HCT116 (cell line): ENCODE measurements around the gene ZNRF3. TPM values are rescaled to one million over a fixed set of nuclear protein-coding genes. Genes with fewer than 3 reads are reported as not detected.

ENCODE experiments used
- ATAC-seq: fragments of 200-7000 bp; cut with Tn5 transposase; 2 replicates; pipeline ENCODE4 v1.9.1; 2020; ENCODE audit warnings: mild to moderate bottlenecking, moderate library complexity
- BruUV-seq: library from RNA; stranded (reverse); fragments of 400-500 nt; replicated peaks from 2 replicates; lab custom pipeline; 2021; lab: Mats Ljungman, UMichigan
- CTCF ChIA-PET: fragments of 300-600 bp; sonication (Branson Sonifier 250); formaldehyde crosslinking; loops from one replicate; lab custom pipeline; 2021; ENCODE audit warnings: antibody characterized with exemption; lab: Charles Lee
- POLR2A ChIA-PET: fragments of 300-600, 350-600 bp; sonication (Branson Sonifier 250); formaldehyde crosslinking; loops from one replicate; lab custom pipeline; 2021; ENCODE audit warnings: antibody characterized with exemption; lab: Charles Lee
- RAD21 ChIA-PET, 2 experiments: fragments of 300-600 bp; sonication (Branson Sonifier 250); formaldehyde crosslinking; loops; one replicate each; lab custom pipeline; 2023; ENCODE audit warnings: low total read pairs in 2 of 2; ENCODE audit not compliant: uncharacterized antibody in 2 of 2, unreplicated experiment in 2 of 2, low non-redundant PET in 1 of 2; lab: Charles Lee
- DNase-seq: peaks from one replicate; pipeline ENCODE4 v3.0.0-alpha.2; 2010; ENCODE audit warnings: low read depth, low spot score
- H2AFZ ChIP-seq: fragments of 200-600 bp; shearing (Covaris generic), sonication (generic); 2 replicates; pipeline ENCODE4 v1.6.1; 2017; ENCODE audit warnings: low read depth, mixed run types, mixed read lengths, antibody characterized with exemption, low read length; ENCODE audit not compliant: poor library complexity, severe bottlenecking
- H3K27ac ChIP-seq: 2 replicates; pipeline ENCODE4 v1.5.1; 2012; ENCODE audit warnings: low read depth, low read length
- H3K27me3 ChIP-seq: fragments of 200-600 bp; sonication (generic); 2 replicates; pipeline ENCODE4 v1.6.1; 2016; ENCODE audit warnings: mixed run types, low read length, mixed read lengths; ENCODE audit not compliant: insufficient read depth
- H3K36me3 ChIP-seq, 2 experiments: fragments of 200-500 bp in 1 of 2; fragments of 200-600 bp in 1 of 2; sonication (Bioruptor generic) in 1 of 2; sonication (generic) in 1 of 2; 2 replicates each; pipeline versions ENCODE4 v1.5.1 to v1.6.1; 2014 to 2016; ENCODE audit warnings: low read length in 2 of 2, inconsistent platforms in 1 of 2, mixed read lengths in 1 of 2, mixed run types in 1 of 2; ENCODE audit not compliant: insufficient read depth in 2 of 2, control insufficient read depth in 1 of 2
- H3K4me1 ChIP-seq, 2 experiments: fragments of 200-600 bp in 1 of 2; sonication (generic) in 1 of 2; 2 replicates each; pipeline versions ENCODE4 v1.5.1 to v1.6.1; 2012 to 2017; ENCODE audit warnings: low read length in 2 of 2, inconsistent platforms in 1 of 2, mild to moderate bottlenecking in 1 of 2, mixed read lengths in 1 of 2, mixed run types in 1 of 2, moderate library complexity in 1 of 2; ENCODE audit not compliant: insufficient read depth in 2 of 2, control insufficient read depth in 1 of 2
- H3K4me2 ChIP-seq: fragments of 200-600 bp; sonication (generic); 2 replicates; pipeline ENCODE4 v1.6.1; 2017; ENCODE audit warnings: mixed run types, low read length, mixed read lengths
- H3K4me3 ChIP-seq, 2 experiments: fragments of 200-600 bp in 1 of 2; sonication (generic) in 1 of 2; replicated peaks in 1 of 2; 2 replicates each; pipeline ENCODE4 v1.5.1; 2011 to 2016; ENCODE audit warnings: low read length in 2 of 2, control low read depth in 1 of 2, low read depth in 1 of 2, mild to moderate bottlenecking in 1 of 2, mixed read lengths in 1 of 2, mixed run types in 1 of 2
- H3K79me2 ChIP-seq: fragments of 200-600 bp; sonication (generic); 2 replicates; pipeline ENCODE4 v1.6.1; 2017; ENCODE audit warnings: mild to moderate bottlenecking, mixed run types, low read length, moderate library complexity, mixed read lengths; ENCODE audit not compliant: insufficient read depth
- H3K9ac ChIP-seq: fragments of 200-600 bp; sonication (generic); 2 replicates; pipeline ENCODE4 v1.6.1; 2016; ENCODE audit warnings: low read length, mixed read lengths
- H3K9me2 ChIP-seq: fragments of 200-600 bp; sonication (generic), shearing (Covaris generic); 2 replicates; pipeline ENCODE4 v1.6.1; 2017; ENCODE audit warnings: mixed run types, mild to moderate bottlenecking, moderate library complexity; ENCODE audit not compliant: insufficient read depth
- H3K9me3 ChIP-seq, 2 experiments: fragments of 200-500 bp in 1 of 2; fragments of 200-600 bp in 1 of 2; sonication (Bioruptor generic) in 1 of 2; sonication (generic) in 1 of 2; 2 replicates each; pipeline ENCODE4 v1.6.1; 2014 to 2017; ENCODE audit warnings: low read length in 2 of 2, mixed read lengths in 2 of 2, inconsistent platforms in 1 of 2, low read depth in 1 of 2, mild to moderate bottlenecking in 1 of 2, mixed run types in 1 of 2, moderate library complexity in 1 of 2; ENCODE audit not compliant: control insufficient read depth in 1 of 2, insufficient read depth in 1 of 2
- H4K20me1 ChIP-seq: fragments of 200-600 bp; sonication (generic), shearing (Covaris generic); 2 replicates; pipeline ENCODE4 v1.6.1; 2017; ENCODE audit warnings: mixed run types, mild to moderate bottlenecking, moderate library complexity; ENCODE audit not compliant: insufficient read depth
- CTCF ChIP-seq, 3 experiments: fragments of 200-600 bp in 1 of 3; sonication (generic) in 1 of 3; IDR thresholded peaks in 2 of 3; conservative IDR thresholded peaks in 1 of 3; 2 replicates each; pipeline ENCODE4 v1.5.1; 2012 to 2017; ENCODE audit warnings: low read depth in 2 of 3, low read length in 2 of 3, antibody characterized with exemption in 1 of 3, borderline replicate concordance in 1 of 3, control low read depth in 1 of 3, mild to moderate bottlenecking in 1 of 3, mixed read lengths in 1 of 3, mixed run types in 1 of 3, moderate library complexity in 1 of 3; ENCODE audit not compliant: insufficient read depth in 1 of 3
- EGR1 ChIP-seq: IDR thresholded peaks from 2 replicates; pipeline ENCODE4 v1.6.1; 2012; ENCODE audit warnings: low read depth
- EZH2 ChIP-seq: fragments of 200-600 bp; sonication (generic); IDR thresholded peaks from 2 replicates; pipeline ENCODE4 v1.6.1; 2017; ENCODE audit warnings: antibody characterized with exemption, mixed run types
- EZH2phosphoT487 ChIP-seq: fragments of 200-600 bp; IDR thresholded peaks from 2 replicates; pipeline ENCODE4 v1.6.1; 2018; ENCODE audit warnings: antibody characterized with exemption, borderline replicate concordance
- POLR2A ChIP-seq: IDR thresholded peaks from 2 replicates; pipeline ENCODE4 v1.7.0; 2011; ENCODE audit warnings: borderline replicate concordance; ENCODE audit not compliant: insufficient read depth, insufficient read length; ENCODE audit errors: extremely low read depth
- RAD21 ChIP-seq: IDR thresholded peaks from 2 replicates; pipeline ENCODE4 v1.6.1; 2012; ENCODE audit warnings: low read depth, mild to moderate bottlenecking
- SP1 ChIP-seq: IDR thresholded peaks from 2 replicates; pipeline ENCODE4 v1.6.1; 2012; ENCODE audit warnings: low read depth
- TCF7L2 ChIP-seq: IDR thresholded peaks from 2 replicates; pipeline ENCODE4 v1.7.0; 2011; ENCODE audit warnings: borderline replicate concordance, inconsistent platforms; ENCODE audit not compliant: insufficient read depth, insufficient read length; ENCODE audit errors: extremely low read depth
- ZFX ChIP-seq: fragments of 450-650 bp; IDR thresholded peaks from 2 replicates; pipeline ENCODE4 v1.6.1; 2017
- ZNF274 ChIP-seq: fragments of 200-500 bp; sonication (Bioruptor generic); IDR thresholded peaks from 2 replicates; pipeline ENCODE4 v1.6.1; 2014; ENCODE audit warnings: mild to moderate bottlenecking, low read depth, low read length, inconsistent platforms
- intact Hi-C: fragments of 100-400 bp; cut with micrococcal nuclease; formaldehyde crosslinking; loops from 2 replicates; pipeline ENCODE4 v1.10.0; 2022
- total RNA-seq: library from RNA; stranded (reverse); gene quantifications from one replicate; pipeline ENCODE4 v1.2.1, GENCODE V29; 2021; ENCODE audit not compliant: unreplicated experiment

ZNRF3 gene
- total RNA-seq, 1 experiment from 2014 or later: 12.2 TPM

GRCh38 chr22:28935713-28936112, 52.3 kb downstream of the ZNRF3 start:
- Histone ChIP-seq H3K27me3 (no peaks in the 10 kb centered on the region), H2AFZ (no peak overlapping the region), H3K36me3 (no peaks in the 10 kb centered on the region), H3K9ac (no peak overlapping the region), H3K79me2 (peaks cover 58% of the 10 kb centered on the region), H3K4me3 (no peak overlapping the region), H3K4me2 (no peak overlapping the region), H3K27ac (no peak overlapping the region), H4K20me1 (no peaks in the 10 kb centered on the region), H3K9me2 (no peaks in the 10 kb centered on the region), H3K4me1 (peaks cover 30 to 36% of the 10 kb centered on the region in 2 experiments), H3K9me3 (no peaks in the 10 kb centered on the region)
- ChIA-PET CTCF (interaction anchor here (0.9 kb wide), 1 partner anchor 17 kb away, joined by 3 read pairs; no protein-coding TSS in a partner anchor), POLR2A (no interaction called here), RAD21 (no interaction called here)
- peak; percentile 79 for ATAC-seq
- intact Hi-C loops: no loop called here
- TF ChIP-seq EZH2phosphoT487: no peak
- no peak for TF ChIP-seq ZFX
- no peak for TF ChIP-seq SP1
- TF ChIP-seq CTCF (IDR thresholded peaks at IDR 0.05 in 2 of 3, conservative IDR thresholded peaks at IDR 0.05 in 1 of 3; ENCODE audit: borderline replicate concordance in 1 of 3, insufficient read depth in 1 of 3, low read depth in 2 of 3, low read length in 2 of 3): peak in 2 of 3 experiments; percentile 54 to 60; a peak in 4 of 6 replicates
- DNase-seq: no peak
- no TSS peak for BruUV-seq

GRCh38 chr22:28936200-28936599, 52.8 kb downstream of the ZNRF3 start:
- DNase-seq (no peak), ATAC-seq (no peak)
- no peak overlapping the region for H3K27ac ChIP-seq
- H3K79me2 ChIP-seq: peaks cover 62% of the 10 kb centered on the region
- TF ChIP-seq EZH2 (no peak), SP1 (no peak), TCF7L2 (no peak), EGR1 (no peak), RAD21 (no peak), POLR2A (no peak), ZNF274 (no peak), EZH2phosphoT487 (no peak)
- H3K9me3 ChIP-seq: no peaks in the 10 kb centered on the region
- ChIA-PET CTCF (interaction anchor here (0.9 kb wide), 1 partner anchor 16 kb away, joined by 3 read pairs; no protein-coding TSS in a partner anchor), RAD21 (no interaction called here), POLR2A (no interaction called here)
- no peak overlapping the region for H3K9ac ChIP-seq
- H3K36me3 ChIP-seq: no peaks in the 10 kb centered on the region
- BruUV-seq: no TSS peak
- no peak overlapping the region for H2AFZ ChIP-seq
- H3K4me3 ChIP-seq: no peak overlapping the region
- H4K20me1 ChIP-seq: no peaks in the 10 kb centered on the region
- H3K9me2 ChIP-seq: no peaks in the 10 kb centered on the region
- H3K4me2 ChIP-seq: no peak overlapping the region
- H3K27me3 ChIP-seq: no peaks in the 10 kb centered on the region
- peaks cover 29 to 33% of the 10 kb centered on the region in 2 experiments for H3K4me1 ChIP-seq
- intact Hi-C loops: no loop called here
